Measurements from ENCODE around the gene KLHL1. TPM values are rescaled to one million over a fixed set of nuclear protein-coding genes. Genes with fewer than 3 reads are reported as not detected.

KLHL1 gene
- total and polyA plus RNA-seq, 2 of the 13 experiments (the other 11 are each of a cell fraction or from before 2014, with no cell fraction given), result 0.01 TPM; not detected in 1

DNA sequence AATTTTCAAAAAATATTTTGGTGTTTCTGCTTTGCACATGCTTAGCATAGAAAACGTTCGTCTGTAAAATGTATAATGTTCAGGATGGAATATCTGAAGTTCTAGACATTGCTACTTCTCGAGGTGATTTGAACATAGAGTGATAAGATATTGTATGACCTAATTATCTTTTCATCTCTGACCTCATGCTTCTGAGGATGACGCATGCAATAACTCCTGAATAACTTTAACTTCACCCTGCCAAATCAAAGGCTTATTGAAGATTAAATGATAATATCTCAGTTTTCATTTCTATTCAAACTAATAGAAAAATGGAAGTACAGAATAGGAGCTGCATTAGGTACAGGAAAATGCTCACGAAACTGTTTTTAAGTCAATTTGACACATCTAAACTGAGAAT is 151.4 kb downstream of the KLHL1 start (continued):
- TF ChIP-seq, protein P1, sequence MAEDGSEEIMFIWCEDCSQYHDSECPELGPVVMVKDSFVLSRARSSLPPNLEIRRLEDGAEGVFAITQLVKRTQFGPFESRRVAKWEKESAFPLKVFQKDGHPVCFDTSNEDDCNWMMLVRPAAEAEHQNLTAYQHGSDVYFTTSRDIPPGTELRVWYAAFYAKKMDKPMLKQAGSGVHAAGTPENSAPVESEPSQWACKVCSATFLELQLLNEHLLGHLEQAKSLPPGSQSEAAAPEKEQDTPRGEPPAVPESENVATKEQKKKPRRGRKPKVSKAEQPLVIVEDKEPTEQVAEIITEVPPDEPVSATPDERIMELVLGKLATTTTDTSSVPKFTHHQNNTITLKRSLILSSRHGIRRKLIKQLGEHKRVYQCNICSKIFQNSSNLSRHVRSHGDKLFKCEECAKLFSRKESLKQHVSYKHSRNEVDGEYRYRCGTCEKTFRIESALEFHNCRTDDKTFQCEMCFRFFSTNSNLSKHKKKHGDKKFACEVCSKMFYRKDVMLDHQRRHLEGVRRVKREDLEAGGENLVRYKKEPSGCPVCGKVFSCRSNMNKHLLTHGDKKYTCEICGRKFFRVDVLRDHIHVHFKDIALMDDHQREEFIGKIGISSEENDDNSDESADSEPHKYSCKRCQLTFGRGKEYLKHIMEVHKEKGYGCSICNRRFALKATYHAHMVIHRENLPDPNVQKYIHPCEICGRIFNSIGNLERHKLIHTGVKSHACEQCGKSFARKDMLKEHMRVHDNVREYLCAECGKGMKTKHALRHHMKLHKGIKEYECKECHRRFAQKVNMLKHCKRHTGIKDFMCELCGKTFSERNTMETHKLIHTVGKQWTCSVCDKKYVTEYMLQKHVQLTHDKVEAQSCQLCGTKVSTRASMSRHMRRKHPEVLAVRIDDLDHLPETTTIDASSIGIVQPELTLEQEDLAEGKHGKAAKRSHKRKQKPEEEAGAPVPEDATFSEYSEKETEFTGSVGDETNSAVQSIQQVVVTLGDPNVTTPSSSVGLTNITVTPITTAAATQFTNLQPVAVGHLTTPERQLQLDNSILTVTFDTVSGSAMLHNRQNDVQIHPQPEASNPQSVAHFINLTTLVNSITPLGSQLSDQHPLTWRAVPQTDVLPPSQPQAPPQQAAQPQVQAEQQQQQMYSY (CRISPR knock-in tag; IDR thresholded peaks at IDR 0.05), result no peak
- TF ChIP-seq, protein P2, sequence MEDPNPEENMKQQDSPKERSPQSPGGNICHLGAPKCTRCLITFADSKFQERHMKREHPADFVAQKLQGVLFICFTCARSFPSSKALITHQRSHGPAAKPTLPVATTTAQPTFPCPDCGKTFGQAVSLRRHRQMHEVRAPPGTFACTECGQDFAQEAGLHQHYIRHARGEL (CRISPR knock-in tag; IDR thresholded peaks at IDR 0.05), result no peak
- no peak for TF ChIP-seq DR1 (CRISPR knock-in tag; IDR thresholded peaks at IDR 0.05)
- TF ChIP-seq, protein P3, sequence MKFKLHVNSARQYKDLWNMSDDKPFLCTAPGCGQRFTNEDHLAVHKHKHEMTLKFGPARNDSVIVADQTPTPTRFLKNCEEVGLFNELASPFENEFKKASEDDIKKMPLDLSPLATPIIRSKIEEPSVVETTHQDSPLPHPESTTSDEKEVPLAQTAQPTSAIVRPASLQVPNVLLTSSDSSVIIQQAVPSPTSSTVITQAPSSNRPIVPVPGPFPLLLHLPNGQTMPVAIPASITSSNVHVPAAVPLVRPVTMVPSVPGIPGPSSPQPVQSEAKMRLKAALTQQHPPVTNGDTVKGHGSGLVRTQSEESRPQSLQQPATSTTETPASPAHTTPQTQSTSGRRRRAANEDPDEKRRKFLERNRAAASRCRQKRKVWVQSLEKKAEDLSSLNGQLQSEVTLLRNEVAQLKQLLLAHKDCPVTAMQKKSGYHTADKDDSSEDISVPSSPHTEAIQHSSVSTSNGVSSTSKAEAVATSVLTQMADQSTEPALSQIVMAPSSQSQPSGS (CRISPR knock-in tag; IDR thresholded peaks at IDR 0.05), result no peak
- no peak for TF ChIP-seq MYC (CRISPR knock-in tag; IDR thresholded peaks at IDR 0.05; ENCODE audit: borderline replicate concordance)

DNA sequence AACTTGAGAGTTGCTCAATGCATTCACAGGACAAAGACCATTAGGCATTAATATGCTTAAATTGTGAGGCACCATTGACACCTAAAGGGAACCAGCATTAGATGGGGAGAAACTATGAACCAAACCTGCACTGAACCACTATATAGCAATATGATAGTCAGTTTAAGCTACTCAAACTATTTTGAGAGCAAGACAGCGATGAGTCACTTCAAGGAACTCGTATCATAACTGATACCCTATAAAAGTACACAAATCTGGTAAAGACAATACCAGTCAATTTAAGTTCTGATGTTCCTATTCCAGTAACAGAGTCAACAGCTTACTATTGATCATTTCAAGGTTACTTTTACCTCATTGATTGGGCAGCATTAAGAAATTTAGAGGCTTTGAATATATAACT is 151.9 kb downstream of the KLHL1 start:
- H3K4me1 ChIP-seq (ENCODE audit: insufficient read depth, low read length), result no peaks in the 10 kb centered on the region
- in situ Hi-C loops (cut with HindIII; ENCODE audit: extremely low pct_ligation_motif_present, low pct_unique_long_range_greater_than_20kb), result no loop called here
- H3K4me2 ChIP-seq (ENCODE audit: low read depth, low read length), result no peak overlapping the region
- ATAC-seq, result no peak
- BruUV-seq (replicated peaks), result no TSS peak
- H3K4me3 ChIP-seq (replicated peaks in 1 of 3; ENCODE audit: insufficient read depth in 1 of 3, low read depth in 2 of 3, low read length in 3 of 3), result no peak overlapping the region
- no peaks in the 10 kb centered on the region for H3K27me3 ChIP-seq (ENCODE audit: control insufficient read depth in 1 of 2, insufficient read depth in 2 of 2, low read length in 2 of 2)
- H3K27ac ChIP-seq (ENCODE audit: extremely low read length, insufficient read depth, low read length), result no peak overlapping the region
- POLR2A ChIA-PET, result no interaction called here
- DNase-seq (ENCODE audit: low spot score), result no peak
- H2AFZ ChIP-seq (ENCODE audit: low read length), result no peak overlapping the region
- no peak for FAIRE-seq
- CTCF ChIA-PET (ENCODE audit: low intra/inter-chr PET ratio, low total read pairs), result no interaction called here
- H3K9ac ChIP-seq (ENCODE audit: insufficient read depth, low read depth, low read length), result no peak overlapping the region
- H4K20me1 ChIP-seq (ENCODE audit: insufficient read depth, low read length), result no peaks in the 10 kb centered on the region
- WGBS (ENCODE audit: low lambda C conversion rate), result 0% methylated on average over 2 of the region's 2 CpGs
- H3K79me2 ChIP-seq (ENCODE audit: insufficient read depth, low read length), result no peaks in the 10 kb centered on the region
- no peaks in the 10 kb centered on the region for H3K9me3 ChIP-seq (ENCODE audit: low read length)
- no peaks in the 10 kb centered on the region for H3K36me3 ChIP-seq (replicated peaks in 1 of 2; ENCODE audit: control insufficient read depth in 1 of 2, insufficient read depth in 2 of 2, low read length in 2 of 2)
- intact Hi-C loops (cut with micrococcal nuclease; ENCODE audit: unreplicated experiment), result no loop called here
- TF ChIP-seq ZNF563 (CRISPR knock-in tag; IDR thresholded peaks at IDR 0.05) (no peak), CAMTA2 (CRISPR knock-in tag; IDR thresholded peaks at IDR 0.05; ENCODE audit: borderline replicate concordance) (no peak), ZFYVE20 (CRISPR knock-in tag; IDR thresholded peaks at IDR 0.05; ENCODE audit: borderline replicate concordance, low read depth) (no peak), IRX3 (CRISPR knock-in tag; IDR thresholded peaks at IDR 0.05; ENCODE audit: borderline replicate concordance, low read depth) (no peak), ZNF354B (CRISPR knock-in tag; IDR thresholded peaks at IDR 0.05) (no peak), ZNF781 (CRISPR knock-in tag; IDR thresholded peaks at IDR 0.05; ENCODE audit: borderline replicate concordance, not compliant biosample characterization) (no peak), ZNF224 (CRISPR knock-in tag; IDR thresholded peaks at IDR 0.05) (no peak), SMAD1 (CRISPR knock-in tag; IDR thresholded peaks at IDR 0.05; ENCODE audit: borderline replicate concordance, low read depth) (no peak)
- TF ChIP-seq, protein P4, sequence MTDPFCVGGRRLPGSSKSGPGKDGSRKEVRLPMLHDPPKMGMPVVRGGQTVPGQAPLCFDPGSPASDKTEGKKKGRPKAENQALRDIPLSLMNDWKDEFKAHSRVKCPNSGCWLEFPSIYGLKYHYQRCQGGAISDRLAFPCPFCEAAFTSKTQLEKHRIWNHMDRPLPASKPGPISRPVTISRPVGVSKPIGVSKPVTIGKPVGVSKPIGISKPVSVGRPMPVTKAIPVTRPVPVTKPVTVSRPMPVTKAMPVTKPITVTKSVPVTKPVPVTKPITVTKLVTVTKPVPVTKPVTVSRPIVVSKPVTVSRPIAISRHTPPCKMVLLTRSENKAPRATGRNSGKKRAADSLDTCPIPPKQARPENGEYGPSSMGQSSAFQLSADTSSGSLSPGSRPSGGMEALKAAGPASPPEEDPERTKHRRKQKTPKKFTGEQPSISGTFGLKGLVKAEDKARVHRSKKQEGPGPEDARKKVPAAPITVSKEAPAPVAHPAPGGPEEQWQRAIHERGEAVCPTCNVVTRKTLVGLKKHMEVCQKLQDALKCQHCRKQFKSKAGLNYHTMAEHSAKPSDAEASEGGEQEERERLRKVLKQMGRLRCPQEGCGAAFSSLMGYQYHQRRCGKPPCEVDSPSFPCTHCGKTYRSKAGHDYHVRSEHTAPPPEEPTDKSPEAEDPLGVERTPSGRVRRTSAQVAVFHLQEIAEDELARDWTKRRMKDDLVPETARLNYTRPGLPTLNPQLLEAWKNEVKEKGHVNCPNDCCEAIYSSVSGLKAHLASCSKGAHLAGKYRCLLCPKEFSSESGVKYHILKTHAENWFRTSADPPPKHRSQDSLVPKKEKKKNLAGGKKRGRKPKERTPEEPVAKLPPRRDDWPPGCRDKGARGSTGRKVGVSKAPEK (CRISPR knock-in tag; IDR thresholded peaks at IDR 0.05; ENCODE audit: borderline replicate concordance), result no peak
- TF ChIP-seq, protein P5, sequence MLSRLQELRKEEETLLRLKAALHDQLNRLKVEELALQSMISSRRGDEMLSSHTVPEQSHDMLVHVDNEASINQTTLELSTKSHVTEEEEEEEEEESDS (CRISPR knock-in tag; IDR thresholded peaks at IDR 0.05; ENCODE audit: borderline replicate concordance), result no peak
